HCT116 (cell line): ENCODE results near the gene STON1.

ENCODE experiments used
- FOSL1 ChIP-seq: IDR thresholded peaks from 2 replicates; pipeline ENCODE4 v1.6.1; 2012; ENCODE audit warnings: low read depth
- POLR2A ChIP-seq: IDR thresholded peaks from 2 replicates; pipeline ENCODE4 v1.7.0; 2011; ENCODE audit warnings: borderline replicate concordance; ENCODE audit not compliant: insufficient read depth, insufficient read length; ENCODE audit errors: extremely low read depth
- TF ChIP-seq, protein P1 (sequence below), 3 experiments: fragments of 200-600 bp in 1 of 3; sonication (generic) in 1 of 3; IDR thresholded peaks in 2 of 3; conservative IDR thresholded peaks in 1 of 3; 2 replicates each; pipeline ENCODE4 v1.5.1; 2012 to 2017; ENCODE audit warnings: low read depth in 2 of 3, low read length in 2 of 3, antibody characterized with exemption in 1 of 3, borderline replicate concordance in 1 of 3, control low read depth in 1 of 3, mild to moderate bottlenecking in 1 of 3, mixed read lengths in 1 of 3, mixed run types in 1 of 3, moderate library complexity in 1 of 3; ENCODE audit not compliant: insufficient read depth in 1 of 3
- TF ChIP-seq, protein P2 (sequence below): IDR thresholded peaks from 2 replicates; pipeline ENCODE4 v1.6.1; 2011; ENCODE audit warnings: mild to moderate bottlenecking, low read length, moderate library complexity; ENCODE audit not compliant: insufficient replicate concordance; ENCODE audit errors: extremely low read depth

DNA sequence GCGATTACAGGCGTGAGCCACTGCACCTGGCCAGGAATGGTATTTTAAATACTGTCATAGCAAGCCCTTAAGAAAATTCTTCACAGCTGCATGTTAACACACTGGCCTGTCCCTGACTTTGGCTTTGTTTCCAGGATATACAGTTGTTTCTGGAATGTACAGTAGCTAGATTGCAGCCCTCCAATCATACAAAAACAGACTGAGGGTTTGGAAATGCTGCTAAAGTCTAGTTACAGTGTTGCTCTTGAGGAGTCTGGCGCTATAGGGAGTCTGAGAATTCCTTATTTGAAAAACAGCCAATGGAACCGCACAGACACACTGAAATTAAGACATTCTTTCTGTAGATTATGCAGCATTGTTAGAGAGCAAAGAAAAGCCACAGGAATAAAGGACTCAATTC, 37.7 kb downstream of the STON1 start:
- TF ChIP-seq, protein P1, sequence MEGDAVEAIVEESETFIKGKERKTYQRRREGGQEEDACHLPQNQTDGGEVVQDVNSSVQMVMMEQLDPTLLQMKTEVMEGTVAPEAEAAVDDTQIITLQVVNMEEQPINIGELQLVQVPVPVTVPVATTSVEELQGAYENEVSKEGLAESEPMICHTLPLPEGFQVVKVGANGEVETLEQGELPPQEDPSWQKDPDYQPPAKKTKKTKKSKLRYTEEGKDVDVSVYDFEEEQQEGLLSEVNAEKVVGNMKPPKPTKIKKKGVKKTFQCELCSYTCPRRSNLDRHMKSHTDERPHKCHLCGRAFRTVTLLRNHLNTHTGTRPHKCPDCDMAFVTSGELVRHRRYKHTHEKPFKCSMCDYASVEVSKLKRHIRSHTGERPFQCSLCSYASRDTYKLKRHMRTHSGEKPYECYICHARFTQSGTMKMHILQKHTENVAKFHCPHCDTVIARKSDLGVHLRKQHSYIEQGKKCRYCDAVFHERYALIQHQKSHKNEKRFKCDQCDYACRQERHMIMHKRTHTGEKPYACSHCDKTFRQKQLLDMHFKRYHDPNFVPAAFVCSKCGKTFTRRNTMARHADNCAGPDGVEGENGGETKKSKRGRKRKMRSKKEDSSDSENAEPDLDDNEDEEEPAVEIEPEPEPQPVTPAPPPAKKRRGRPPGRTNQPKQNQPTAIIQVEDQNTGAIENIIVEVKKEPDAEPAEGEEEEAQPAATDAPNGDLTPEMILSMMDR (IDR thresholded peaks at IDR 0.05 in 2 of 3, conservative IDR thresholded peaks at IDR 0.05 in 1 of 3; ENCODE audit: borderline replicate concordance in 1 of 3, insufficient read depth in 1 of 3, low read depth in 2 of 3, low read length in 2 of 3) = no peak
- TF ChIP-seq POLR2A = no peak
- no peak for TF ChIP-seq FOSL1
- TF ChIP-seq, protein P2, sequence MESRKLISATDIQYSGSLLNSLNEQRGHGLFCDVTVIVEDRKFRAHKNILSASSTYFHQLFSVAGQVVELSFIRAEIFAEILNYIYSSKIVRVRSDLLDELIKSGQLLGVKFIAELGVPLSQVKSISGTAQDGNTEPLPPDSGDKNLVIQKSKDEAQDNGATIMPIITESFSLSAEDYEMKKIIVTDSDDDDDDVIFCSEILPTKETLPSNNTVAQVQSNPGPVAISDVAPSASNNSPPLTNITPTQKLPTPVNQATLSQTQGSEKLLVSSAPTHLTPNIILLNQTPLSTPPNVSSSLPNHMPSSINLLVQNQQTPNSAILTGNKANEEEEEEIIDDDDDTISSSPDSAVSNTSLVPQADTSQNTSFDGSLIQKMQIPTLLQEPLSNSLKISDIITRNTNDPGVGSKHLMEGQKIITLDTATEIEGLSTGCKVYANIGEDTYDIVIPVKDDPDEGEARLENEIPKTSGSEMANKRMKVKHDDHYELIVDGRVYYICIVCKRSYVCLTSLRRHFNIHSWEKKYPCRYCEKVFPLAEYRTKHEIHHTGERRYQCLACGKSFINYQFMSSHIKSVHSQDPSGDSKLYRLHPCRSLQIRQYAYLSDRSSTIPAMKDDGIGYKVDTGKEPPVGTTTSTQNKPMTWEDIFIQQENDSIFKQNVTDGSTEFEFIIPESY = no peak
